K562 (cell line): ENCODE measurements around the gene MLH3. TPM values are rescaled to one million over a fixed set of nuclear protein-coding genes. Genes with fewer than 3 reads are reported as not detected.

Source experiments
- CBFA2T3 ChIP-seq: fragments of 450-650 bp; IDR thresholded peaks from 2 replicates; pipeline ENCODE4 v1.6.1; 2017
- ELK1 ChIP-seq: sonication (generic); formaldehyde crosslinking; IDR thresholded peaks from 2 replicates; pipeline ENCODE4 v1.8.1; 2022; ENCODE audit warnings: missing genetic modification reagents
- ETV5 ChIP-seq: sonication (generic); formaldehyde crosslinking; IDR thresholded peaks from 2 replicates; pipeline ENCODE4 v1.4.0; 2020; ENCODE audit warnings: low read depth, mild to moderate bottlenecking, missing genetic modification reagents
- EZH2 ChIP-seq: IDR thresholded peaks from 2 replicates; pipeline ENCODE4 v1.6.1; 2012; ENCODE audit warnings: low read depth, mild to moderate bottlenecking, inconsistent platforms, low read length, borderline replicate concordance
- HNRNPH1 ChIP-seq: fragments of 200-400 bp; formaldehyde crosslinking; optimal IDR thresholded peaks from 2 replicates; pipeline ENCODE3; 2017; ENCODE audit warnings: low read depth, mild to moderate bottlenecking, low read length, moderate library complexity
- IFI16 ChIP-seq: fragments of 250-450 bp; sonication (Bioruptor Pico); IDR thresholded peaks from 2 replicates; pipeline ENCODE4 v2.1.2; 2022; ENCODE audit warnings: mild to moderate bottlenecking, inconsistent platforms
- JUN ChIP-seq, 2 experiments: sonication (generic) in 1 of 2; formaldehyde crosslinking in 1 of 2; IDR thresholded peaks; 2 replicates each; pipeline versions ENCODE4 v1.6.1 to v1.8.0; 2012 to 2022; ENCODE audit warnings: borderline replicate concordance in 2 of 2, mild to moderate bottlenecking in 2 of 2, improper control_type of control experiment in 1 of 2, low read depth in 1 of 2, low read length in 1 of 2, missing genetic modification reagents in 1 of 2
- KDM2B ChIP-seq: fragments of 250-450 bp; sonication (Bioruptor Pico); IDR thresholded peaks from 2 replicates; pipeline ENCODE4 v1.8.0; 2021; ENCODE audit warnings: mild to moderate bottlenecking, moderate library complexity
- KLF6 ChIP-seq: fragments of 250-450 bp; sonication (Bioruptor Pico); IDR thresholded peaks from 2 replicates; pipeline ENCODE4 v1.4.0; 2020; ENCODE audit warnings: mild to moderate bottlenecking, moderate library complexity, borderline replicate concordance
- MAZ ChIP-seq, 2 experiments: fragments of 450-650 bp in 1 of 2; sonication (generic) in 1 of 2; formaldehyde crosslinking; IDR thresholded peaks in 1 of 2; conservative IDR thresholded peaks in 1 of 2; 2 replicates each; pipeline versions ENCODE4 v1.4.0 to v1.5.0; 2020; ENCODE audit warnings: mild to moderate bottlenecking in 1 of 2, missing genetic modification reagents in 1 of 2
- MEIS2 ChIP-seq: fragments of 450-650 bp; IDR thresholded peaks from 2 replicates; pipeline ENCODE4 v1.6.1; 2014; ENCODE audit warnings: mild to moderate bottlenecking; ENCODE audit not compliant: partially characterized antibody
- RBFOX2 ChIP-seq: fragments of 200-400 bp; formaldehyde crosslinking; IDR thresholded peaks from 2 replicates; pipeline ENCODE4 v1.6.1; 2017; ENCODE audit warnings: low read depth, mild to moderate bottlenecking, low read length, moderate library complexity
- RFX1 ChIP-seq: fragments of 450-650 bp; IDR thresholded peaks from 2 replicates; pipeline ENCODE4 v1.6.1; 2016; ENCODE audit warnings: mild to moderate bottlenecking, moderate library complexity
- SFPQ ChIP-seq: fragments of 200-400 bp; formaldehyde crosslinking; IDR thresholded peaks from 2 replicates; pipeline ENCODE4 v1.6.1; 2017; ENCODE audit warnings: mild to moderate bottlenecking, low read depth, low read length, moderate library complexity
- SMARCC2 ChIP-seq: fragments of 450-650 bp; IDR thresholded peaks from 2 replicates; pipeline ENCODE4 v1.6.1; 2017; ENCODE audit warnings: antibody characterized with exemption, moderate library complexity, mild to moderate bottlenecking, low read depth
- SPI1 ChIP-seq: IDR thresholded peaks from 2 replicates; pipeline ENCODE4 v1.6.1; 2011; ENCODE audit warnings: low read depth, low read length, control low read depth, borderline replicate concordance
- SRSF1 ChIP-seq: fragments of 200-400 bp; formaldehyde crosslinking; IDR thresholded peaks from 2 replicates; pipeline ENCODE4 v1.6.1; 2017; ENCODE audit warnings: mild to moderate bottlenecking, low read depth, low read length, moderate library complexity
- TGIF2 ChIP-seq: sonication (generic); formaldehyde crosslinking; IDR thresholded peaks from 2 replicates; pipeline ENCODE4 v1.8.1; 2022; ENCODE audit warnings: mild to moderate bottlenecking, missing genetic modification reagents, moderate library complexity
- XRCC5 ChIP-seq: fragments of 200-400 bp; formaldehyde crosslinking; IDR thresholded peaks from 2 replicates; pipeline ENCODE4 v1.6.1; 2017; ENCODE audit warnings: low read depth, mild to moderate bottlenecking, low read length
- ZBTB8A ChIP-seq: fragments of 450-650 bp; IDR thresholded peaks from 2 replicates; pipeline ENCODE4 v1.6.1; 2018; ENCODE audit warnings: mild to moderate bottlenecking, moderate library complexity; ENCODE audit not compliant: partially characterized antibody
- ZNF175 ChIP-seq: fragments of 200-800 bp; sonication (Bioruptor generic); IDR thresholded peaks from 2 replicates; pipeline ENCODE4 v1.6.1; 2016; ENCODE audit warnings: low read depth, mild to moderate bottlenecking, missing genetic modification characterization, missing compliant biosample characterization
- ZNF589 ChIP-seq: fragments of 200-800 bp; sonication (Bioruptor generic); IDR thresholded peaks from 2 replicates; pipeline ENCODE4 v1.6.1; 2016; ENCODE audit warnings: low read depth, missing genetic modification characterization, missing compliant biosample characterization
- ZNF830 ChIP-seq: fragments of 250-450 bp; sonication (Bioruptor Pico); IDR thresholded peaks from 2 replicates; pipeline ENCODE4 v1.5.0; 2021; ENCODE audit warnings: mild to moderate bottlenecking
- polyA plus RNA-seq, 8 experiments: library from polyadenylated mRNA; depleted of rRNA in 4 of 8; stranded (reverse) in 5 of 8; unstranded in 3 of 8; fragments of >200 nt; fragmentation: Nextera tagmentation in 2 of 8; fragmentation: Illumina TruSeq in 1 of 8; extraction: Ambion mirVana in 2 of 8; extraction: Trizol in 1 of 8; gene quantifications; 2 replicates each; pipeline versions ENCODE4 v1.2.1 to v1.2.3, GENCODE V29; 2011 to 2014; ENCODE audit warnings: inconsistent platforms in 1 of 8, missing spikeins in 1 of 8
- total RNA-seq, 7 experiments: library from RNA; depleted of rRNA in 6 of 7; stranded (reverse); fragments of >200 nt in 6 of 7; fragmentation: Illumina TruSeq in 2 of 7; extraction: Trizol in 2 of 7; gene quantifications; 2 replicates each; pipeline versions ENCODE4 v1.2.1 to v1.2.3, GENCODE V29; 2011 to 2021; ENCODE audit warnings: low replicate concordance in 1 of 7
- TF ChIP-seq, protein P1 (sequence below): fragments of 250-450 bp; sonication (Bioruptor Pico); IDR thresholded peaks from 2 replicates; pipeline ENCODE4 v1.5.0; 2021
- TF ChIP-seq, protein P2 (sequence below): IDR thresholded peaks from 3 replicates; pipeline ENCODE4 v1.6.1; 2011; ENCODE audit warnings: borderline replicate concordance, mild to moderate bottlenecking; ENCODE audit not compliant: insufficient read length, insufficient read depth

The MLH3 gene
- total and polyA plus RNA-seq, 9 of the 15 experiments (the other 6 are each of a cell fraction or from before 2014, with no cell fraction given): 5.9 to 15.3 (median 10.7) TPM

DNA sequence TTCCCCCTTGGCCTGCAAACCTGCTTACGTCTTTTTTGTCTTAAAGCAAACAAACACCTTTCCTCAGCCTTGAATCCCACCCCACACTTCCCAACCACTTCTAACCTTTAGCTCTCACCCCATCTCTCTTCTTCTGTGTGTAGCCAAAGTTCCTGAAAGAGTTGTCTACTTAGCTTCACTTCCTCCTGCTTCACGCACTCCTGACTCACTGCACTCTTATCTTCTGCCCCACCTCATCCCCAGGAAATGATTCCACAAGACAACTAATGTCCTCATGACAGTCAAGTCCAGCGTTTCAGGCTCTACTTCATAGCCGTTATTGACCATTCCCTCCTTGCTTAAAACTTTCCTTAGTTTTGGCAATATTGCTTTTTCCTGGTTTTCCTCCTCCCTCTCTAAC is 26.2 kb downstream of the MLH3 start (continued):
- no peak for TF ChIP-seq EZH2
- TF ChIP-seq, protein P1, sequence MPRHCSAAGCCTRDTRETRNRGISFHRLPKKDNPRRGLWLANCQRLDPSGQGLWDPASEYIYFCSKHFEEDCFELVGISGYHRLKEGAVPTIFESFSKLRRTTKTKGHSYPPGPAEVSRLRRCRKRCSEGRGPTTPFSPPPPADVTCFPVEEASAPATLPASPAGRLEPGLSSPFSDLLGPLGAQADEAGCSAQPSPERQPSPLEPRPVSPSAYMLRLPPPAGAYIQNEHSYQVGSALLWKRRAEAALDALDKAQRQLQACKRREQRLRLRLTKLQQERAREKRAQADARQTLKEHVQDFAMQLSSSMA (CRISPR knock-in tag): no peak
- TF ChIP-seq SRSF1: no peak
- peak; percentile 78; the same call in 1 of the 2 replicates for TF ChIP-seq ZNF175 (CRISPR knock-in tag)
- TF ChIP-seq MEIS2: peak; percentile 33
- TF ChIP-seq HNRNPH1: no peak
- no peak for TF ChIP-seq SFPQ
- TF ChIP-seq MAZ (CRISPR knock-in tag; conservative IDR thresholded peaks at IDR 0.05 in 1 of 2, IDR thresholded peaks at IDR 0.05 in 1 of 2): peak in 1 of 2 experiments; percentile 31; a peak in 1 of 4 replicates
- no peak for TF ChIP-seq IFI16
- TF ChIP-seq XRCC5: no peak
- TF ChIP-seq ELK1 (CRISPR knock-in tag): no peak
- TF ChIP-seq KLF6 (CRISPR knock-in tag): no peak
- peak; percentile 81; the same call in 1 of the 2 replicates for TF ChIP-seq SMARCC2
- TF ChIP-seq ZNF589 (CRISPR knock-in tag): peak; percentile 67; the same call in 1 of the 2 replicates
- TF ChIP-seq ZNF830: no peak
- TF ChIP-seq KDM2B: no peak
- TF ChIP-seq RBFOX2: no peak
- no peak for TF ChIP-seq TGIF2 (CRISPR knock-in tag)
- TF ChIP-seq, protein P2, sequence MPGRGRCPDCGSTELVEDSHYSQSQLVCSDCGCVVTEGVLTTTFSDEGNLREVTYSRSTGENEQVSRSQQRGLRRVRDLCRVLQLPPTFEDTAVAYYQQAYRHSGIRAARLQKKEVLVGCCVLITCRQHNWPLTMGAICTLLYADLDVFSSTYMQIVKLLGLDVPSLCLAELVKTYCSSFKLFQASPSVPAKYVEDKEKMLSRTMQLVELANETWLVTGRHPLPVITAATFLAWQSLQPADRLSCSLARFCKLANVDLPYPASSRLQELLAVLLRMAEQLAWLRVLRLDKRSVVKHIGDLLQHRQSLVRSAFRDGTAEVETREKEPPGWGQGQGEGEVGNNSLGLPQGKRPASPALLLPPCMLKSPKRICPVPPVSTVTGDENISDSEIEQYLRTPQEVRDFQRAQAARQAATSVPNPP: no peak
- TF ChIP-seq CBFA2T3: peak; percentile 55
- TF ChIP-seq JUN (IDR thresholded peaks at IDR 0.05; ENCODE audit: borderline replicate concordance, low read depth, low read length): peak; percentile 78; the same call in 1 of the 2 replicates
- no peak for TF ChIP-seq JUN (CRISPR knock-in tag; IDR thresholded peaks at IDR 0.05; ENCODE audit: borderline replicate concordance)
- no peak for TF ChIP-seq ZBTB8A
- peak; percentile 69 for TF ChIP-seq ETV5 (CRISPR knock-in tag)
- TF ChIP-seq SPI1: peak; percentile 76; the same call in 1 of the 2 replicates
- no peak for TF ChIP-seq RFX1
